Thoracic aorta (tissue), 2 donors: ENCODE data around the gene BDP1. TPM values are rescaled to one million over a fixed set of nuclear protein-coding genes. Genes with fewer than 3 reads are reported as not detected.

ENCODE experiments used
- ATAC-seq: fragments of 150-250 bp; one replicate; pipeline ENCODE4 v1.8.0; 2017; ENCODE audit warnings: low read depth; ENCODE audit not compliant: insufficient number of reproducible peaks, low FRiP score
- DNase-seq: peaks from one replicate; pipeline ENCODE4 v3.0.0-alpha.2; 2020; ENCODE audit warnings: low spot score
- H3K27ac ChIP-seq, 2 donors: fragments of 200-600 bp; sonication (generic); 1 replicate in 1 of 2; 2 replicates in 1 of 2; pipeline ENCODE4 v1.5.1; 2016; ENCODE audit warnings: mild to moderate bottlenecking in 2 of 2, moderate library complexity in 2 of 2
- H3K27me3 ChIP-seq: fragments of 200-600 bp; sonication (generic); replicated peaks from 2 replicates; pipeline ENCODE4 v1.6.0; 2016; ENCODE audit warnings: mild to moderate bottlenecking; ENCODE audit not compliant: insufficient read depth
- H3K36me3 ChIP-seq: fragments of 200-600 bp; sonication (generic); one replicate; pipeline ENCODE4 v1.5.1; 2016
- H3K4me1 ChIP-seq, 2 donors: fragments of 200-600 bp; sonication (generic); 1 replicate in 1 of 2; 2 replicates in 1 of 2; pipeline versions ENCODE4 v1.5.1 to v1.6.0; 2016; ENCODE audit warnings: low read depth in 2 of 2, mild to moderate bottlenecking in 1 of 2; ENCODE audit not compliant: control insufficient read depth in 1 of 2
- H3K4me3 ChIP-seq: fragments of 200-600 bp; sonication (generic); 2 replicates; pipeline ENCODE4 v1.5.1; 2016; ENCODE audit warnings: mild to moderate bottlenecking
- H3K9me3 ChIP-seq: fragments of 200-600 bp; sonication (generic); 2 replicates; pipeline ENCODE4 v1.5.1; 2016
- CTCF ChIP-seq: fragments of 200-600 bp; sonication (generic); IDR thresholded peaks from one replicate; pipeline ENCODE4 v1.5.1; 2019; ENCODE audit warnings: antibody characterized with exemption
- total RNA-seq, 2 donors: library from RNA; depleted of rRNA; stranded (reverse); fragments of >200 nt; gene quantifications; one replicate each; pipeline versions ENCODE4 v1.1.0 to v1.2.3, GENCODE V29; 2016

The BDP1 gene
- total RNA-seq, 2 donors from 2014 or later = 29.2 to 47.8 TPM

- H3K27me3 ChIP-seq = no peaks in the 10 kb centered on the region
- H3K27ac ChIP-seq = peak overlapping the region; percentile 37 to 46
- no peak for TF ChIP-seq CTCF
- ATAC-seq (no peak), DNase-seq (no peak)
- no peaks in the 10 kb centered on the region for H3K9me3 ChIP-seq
- peaks cover 12 to 39% of the 10 kb centered on the region in 2 donors for H3K4me1 ChIP-seq
- H3K4me3 ChIP-seq = no peak overlapping the region
- no peaks in the 10 kb centered on the region for H3K36me3 ChIP-seq
Measured at GRCh38 chr5:71582945-71583584, 127.6 kb downstream of the BDP1 start.

GRCh38 chr5:71586052-71586940 lies 130.8 kb downstream of the BDP1 start:
- no peak for TF ChIP-seq CTCF
- Histone ChIP-seq H3K4me1 (peaks cover 21 to 70% of the 10 kb centered on the region in 2 donors), H3K27ac (peak overlapping the region; percentile 84 to 92), H3K4me3 (peak overlapping the region; percentile 82), H3K9me3 (no peaks in the 10 kb centered on the region), H3K36me3 (no peaks in the 10 kb centered on the region), H3K27me3 (no peaks in the 10 kb centered on the region)
- ATAC-seq = peak; percentile 31
- DNase-seq = no peak

GRCh38 chr5:71586941-71587765 lies 131.7 kb downstream of the BDP1 start, which contains the start of gene MCCC2:
TSS of gene MCCC2 (plus strand) at chr5:71587340. CDS start at chr5:71587426, 86 bp downstream.
- ATAC-seq = peak; percentile 92
- peak; percentile 89 for DNase-seq
- peak within 1 kb of the TSS; percentile 82 for H3K4me3 ChIP-seq
- TF ChIP-seq CTCF = no peak
- H3K9me3 ChIP-seq = no peaks in the 10 kb centered on the region
- peaks cover 21 to 65% of the 10 kb centered on the region in 2 donors for H3K4me1 ChIP-seq
- H3K36me3 ChIP-seq = no peaks in the 10 kb centered on the region
- peak within 1 kb of the TSS; percentile 84 to 92 for H3K27ac ChIP-seq
- H3K27me3 ChIP-seq = no peaks in the 10 kb centered on the region

- no peak for ATAC-seq
- no peak for TF ChIP-seq CTCF
- H3K9me3 ChIP-seq = no peaks in the 10 kb centered on the region
- H3K27me3 ChIP-seq = no peaks in the 10 kb centered on the region
- H3K4me1 ChIP-seq = peaks cover 19 to 64% of the 10 kb centered on the region in 2 donors
- no peaks in the 10 kb centered on the region for H3K36me3 ChIP-seq
- peak overlapping the region; percentile 84 to 92 for H3K27ac ChIP-seq
- no peak for DNase-seq
- H3K4me3 ChIP-seq = peak overlapping the region; percentile 82
Measured at GRCh38 chr5:71587766-71588532, 132.5 kb downstream of the BDP1 start.
